HG02884 (cell line): ENCODE data around the gene BRINP1.
"Not testable (repeated sequence)": the region's sequence is repeated elsewhere in the genome, so short reads cannot be mapped to it uniquely, and the experiment has no call there.

Experiments used
- ATAC-seq: cut with Tn5 transposase; IDR thresholded peaks from one replicate; pipeline ENCODE4 v1.9.1; 2021; ENCODE audit warnings: mild to moderate bottlenecking, moderate library complexity; ENCODE audit not compliant: unreplicated experiment

The BRINP1 gene

GRCh38 chr9:119215651-119216050, 153.6 kb downstream of the BRINP1 start:
- ATAC-seq, result no peak

DNA sequence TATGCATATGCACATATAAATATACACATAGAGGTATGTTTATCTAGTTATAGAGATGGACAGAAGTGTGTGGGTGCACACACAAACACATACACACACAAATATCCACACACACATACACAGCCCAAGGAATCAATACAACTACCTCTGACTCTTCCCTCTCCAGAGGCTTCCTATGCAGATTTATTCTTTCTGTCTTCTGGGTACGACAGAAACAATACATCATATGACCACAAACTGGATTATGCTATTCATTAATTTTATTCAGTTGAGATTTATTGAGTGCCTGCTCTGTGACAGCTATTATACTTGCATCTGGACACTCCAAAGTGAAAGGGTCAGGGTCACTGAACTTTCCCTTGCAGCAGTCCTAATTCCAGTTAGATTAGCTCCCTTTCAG, 155.8 kb downstream of the BRINP1 start:
- no peak for ATAC-seq

- no peak for ATAC-seq
Measured at GRCh38 chr9:119197893-119198607, 171.2 kb downstream of the BRINP1 start.

- ATAC-seq, result no peak
Measured at GRCh38 chr9:119195521-119195920, 173.7 kb downstream of the BRINP1 start.

DNA sequence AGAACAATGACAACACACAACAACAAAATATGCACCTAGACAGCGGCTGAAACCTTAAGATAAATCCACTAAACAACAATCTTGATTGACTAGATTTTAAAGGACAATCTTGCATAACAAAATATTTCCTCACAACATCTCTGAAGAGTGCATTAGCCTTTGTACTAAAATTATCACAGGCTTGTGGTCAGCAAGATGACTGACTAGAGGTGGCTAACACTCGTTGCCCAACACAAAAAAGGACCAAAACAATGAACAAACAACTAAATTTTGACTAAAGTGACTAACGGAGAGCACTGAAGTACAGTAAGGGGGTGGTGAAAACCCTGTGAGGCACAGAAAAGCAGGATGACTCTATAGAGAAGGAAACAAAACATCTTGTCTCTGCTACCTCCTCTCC, 183.9 kb downstream of the BRINP1 start:
- no peak for ATAC-seq

GRCh38 chr9:119184265-119184936, 184.8 kb downstream of the BRINP1 start:
- ATAC-seq, result no peak

DNA sequence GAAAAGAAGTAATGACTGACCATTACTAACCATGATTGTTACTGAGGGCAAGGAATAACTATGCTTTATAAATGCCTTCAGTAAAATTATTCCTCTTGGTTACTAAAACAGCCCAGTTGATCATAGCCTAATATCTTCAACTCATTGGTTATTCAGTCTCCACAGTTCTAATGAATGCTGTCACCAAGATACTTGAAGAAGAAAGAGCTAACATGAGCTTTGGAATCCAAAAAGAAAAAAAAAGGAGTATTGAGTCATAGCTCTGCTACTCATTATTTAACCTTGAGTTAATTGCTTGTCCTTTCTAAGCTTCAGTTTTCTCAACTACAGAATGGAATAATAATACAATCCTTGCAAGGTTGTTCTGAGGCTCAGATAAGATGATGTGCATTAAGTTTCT, 187.7 kb downstream of the BRINP1 start:
- ATAC-seq, result no peak

- no peak for ATAC-seq
Measured at GRCh38 chr9:119180897-119181296, 188.3 kb downstream of the BRINP1 start.

GRCh38 chr9:119179701-119180100, 189.5 kb downstream of the BRINP1 start:
- no peak for ATAC-seq

- no peak for ATAC-seq
Measured at GRCh38 chr9:119177196-119177595, 192.0 kb downstream of the BRINP1 start.

- ATAC-seq, result no peak
Measured at GRCh38 chr9:119175581-119175980, 193.7 kb downstream of the BRINP1 start.

- ATAC-seq, result not testable (repeated sequence)
Measured at GRCh38 chr9:119169222-119169621, 200.0 kb downstream of the BRINP1 start.

GRCh38 chr9:119167876-119168275, 201.4 kb downstream of the BRINP1 start:
- no peak for ATAC-seq

DNA sequence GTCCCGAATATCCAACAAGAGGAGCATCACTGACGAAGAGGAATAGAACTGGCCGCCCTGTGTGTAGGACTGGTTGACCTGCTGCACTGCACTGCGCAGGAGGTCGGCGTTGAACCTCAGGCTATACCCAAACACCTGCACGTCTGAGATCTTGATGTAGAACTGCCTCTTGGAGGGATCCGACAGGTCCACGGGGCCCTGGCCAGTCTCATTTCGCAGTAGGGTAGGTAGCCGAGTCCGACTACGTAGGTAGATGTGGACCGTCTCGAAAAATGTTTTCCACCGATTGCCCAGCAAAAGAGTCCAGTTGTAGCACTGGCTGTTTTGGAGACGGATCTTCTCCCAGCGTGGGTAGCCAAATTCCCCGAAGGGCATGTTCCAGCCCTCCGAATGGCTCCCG, 202.0 kb downstream of the BRINP1 start:
- ATAC-seq, result no peak

DNA sequence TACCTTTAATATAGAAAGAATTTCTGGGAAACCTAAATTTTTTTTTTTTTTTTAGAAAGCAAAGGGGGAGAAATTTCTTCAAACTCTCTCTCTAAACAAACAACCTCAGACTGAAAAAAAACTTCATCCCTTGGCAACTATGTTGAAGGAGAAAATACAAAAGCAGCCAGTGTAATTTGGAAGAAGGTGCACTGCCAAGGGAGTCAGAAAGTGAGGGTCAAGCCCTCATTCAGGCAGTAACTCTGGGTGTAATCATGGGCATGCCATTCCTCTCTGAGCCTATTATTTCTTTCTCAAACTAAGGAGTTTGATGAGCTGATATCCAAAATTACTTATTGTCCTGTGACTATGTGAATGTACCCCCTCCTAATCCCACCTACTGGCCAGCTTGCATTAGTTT, 203.1 kb downstream of the BRINP1 start:
- no peak for ATAC-seq

DNA sequence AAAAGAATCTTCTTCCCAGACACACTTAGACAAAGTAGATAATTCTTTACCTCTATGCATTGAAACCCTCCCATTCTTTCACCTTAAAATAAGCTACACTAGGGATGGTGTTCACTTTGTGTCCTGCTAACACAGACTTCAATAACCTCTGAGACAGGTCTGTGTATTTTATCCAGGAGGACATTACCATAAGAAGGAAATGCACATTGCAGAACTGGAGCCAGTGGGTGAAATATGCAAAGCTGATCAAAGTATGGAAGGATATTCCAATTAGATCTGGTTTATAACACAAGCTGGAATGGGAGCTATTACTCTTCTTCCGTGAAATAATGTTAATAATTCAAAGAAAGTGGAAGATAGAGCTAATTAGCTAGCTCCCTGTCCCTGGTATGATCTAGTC, 204.1 kb downstream of the BRINP1 start:
- no peak for ATAC-seq

- no peak for ATAC-seq
Measured at GRCh38 chr9:119164716-119165115, 204.5 kb downstream of the BRINP1 start.

DNA sequence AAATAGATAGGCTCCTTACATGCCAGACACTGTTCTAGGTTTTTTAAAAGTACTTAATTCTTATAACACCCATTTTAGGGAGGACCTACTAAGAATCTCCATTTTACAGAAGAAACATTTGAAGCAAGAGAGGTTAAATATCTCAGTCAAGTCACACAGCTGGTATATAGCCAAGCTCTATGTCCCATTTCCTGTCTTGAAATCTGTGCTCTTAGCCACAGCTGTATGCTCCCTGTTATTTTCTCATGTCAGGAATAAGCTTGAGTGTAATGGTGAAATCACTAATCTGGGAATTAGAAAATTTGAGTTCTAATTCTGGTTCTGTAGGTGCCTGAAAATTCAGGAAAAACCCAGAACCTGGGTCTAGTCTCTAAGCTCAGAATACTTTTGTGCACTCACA, 208.7 kb downstream of the BRINP1 start:
- no peak for ATAC-seq

DNA sequence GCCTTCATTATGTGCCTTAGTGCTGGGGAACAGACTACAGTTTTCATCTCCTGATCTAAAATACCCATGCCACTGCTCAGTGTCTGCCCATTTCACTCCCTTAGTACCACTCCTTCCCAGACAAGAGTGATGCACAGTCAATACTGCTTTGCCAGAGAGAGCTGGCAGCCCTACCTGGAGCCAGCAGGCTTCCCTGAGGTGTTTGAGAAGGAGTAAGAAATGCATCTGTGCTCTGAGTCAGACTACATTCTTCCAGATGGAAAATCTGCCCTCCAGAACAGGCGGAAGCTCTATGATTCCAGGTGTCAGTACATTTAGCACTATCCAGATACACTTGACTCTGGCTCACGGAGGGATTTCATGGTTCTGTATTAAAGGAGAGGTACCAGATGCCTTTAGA, 209.8 kb downstream of the BRINP1 start:
- ATAC-seq, result no peak

- no peak for ATAC-seq
Measured at GRCh38 chr9:119157196-119157595, 212.0 kb downstream of the BRINP1 start.

DNA sequence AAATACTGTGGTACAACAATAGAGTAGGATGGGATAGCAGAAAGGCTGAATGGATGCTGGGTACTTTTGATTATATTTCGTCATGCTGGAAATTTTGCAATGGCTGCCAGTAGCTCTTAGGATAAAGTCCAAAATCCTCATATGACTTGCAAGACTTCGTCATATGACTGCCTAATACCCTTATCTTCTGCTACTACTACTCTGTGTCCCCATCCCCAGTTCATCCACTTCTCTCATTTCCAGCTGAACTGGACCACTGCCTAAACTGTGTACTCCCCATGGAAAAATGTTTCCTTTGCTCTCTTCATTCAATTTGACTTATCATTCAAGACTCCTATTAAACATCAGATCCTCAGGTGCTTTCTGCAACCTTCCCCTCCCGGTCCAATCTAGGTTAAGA, 212.9 kb downstream of the BRINP1 start:
- ATAC-seq, result no peak

- ATAC-seq, result no peak
Measured at GRCh38 chr9:119154527-119154926, 214.7 kb downstream of the BRINP1 start.

DNA sequence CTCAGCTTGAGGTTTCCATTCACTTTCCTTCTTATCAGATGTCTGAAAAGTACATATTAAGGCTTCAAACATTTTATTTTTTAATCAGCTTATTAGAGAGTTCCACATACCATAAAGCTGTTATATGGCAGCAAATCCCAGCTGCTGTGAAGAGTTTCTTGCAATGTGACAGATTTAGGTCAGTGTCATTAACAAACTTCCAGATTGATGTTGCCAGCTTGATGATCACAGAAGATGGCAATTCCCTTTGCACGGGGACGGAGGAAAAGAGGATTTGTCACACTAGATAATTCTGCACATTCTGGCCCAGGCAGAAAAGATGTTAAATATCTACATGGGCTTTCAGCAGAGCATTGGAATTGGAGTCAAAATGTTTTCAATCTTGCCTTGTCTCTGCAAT, 215.8 kb downstream of the BRINP1 start:
- no peak for ATAC-seq
